ENCODE measurements around the gene PPP2R5E.
"Not testable (repeated sequence)": the region's sequence is repeated elsewhere in the genome, so short reads cannot be mapped to it uniquely, and the experiment has no call there.

Gene PPP2R5E

GRCh38 chr14:63543000-63543825 is at the start of gene PPP2R5E:
PPP2R5E (minus strand) TSS chr14:63543377; CDS start chr14:63539685, 3,692 bp downstream.
- H3K27ac Mint-ChIP-seq = peak within 1 kb of the TSS; percentile 93
- H3K9me3 Mint-ChIP-seq = no peaks in the 10 kb centered on the region
- no peaks in the 10 kb centered on the region for H3K27me3 Mint-ChIP-seq
- H3K4me1 Mint-ChIP-seq = peaks cover 26% of the 10 kb centered on the region
- DNase-seq (ENCODE audit: low spot score in 2 of 2) (peak; percentile 92 to 97), ATAC-seq (ENCODE audit: low read depth) (peak; percentile 92)
- H3K36me3 Mint-ChIP-seq = peaks cover 7% of the 10 kb centered on the region
- H3K4me3 Mint-ChIP-seq = peak within 1 kb of the TSS; percentile 92

- not testable (repeated sequence) for H3K4me3 Mint-ChIP-seq; H3K4me1 Mint-ChIP-seq; H3K36me3 Mint-ChIP-seq; DNase-seq (ENCODE audit: low spot score in 2 of 2); H3K27ac Mint-ChIP-seq; ATAC-seq (ENCODE audit: low read depth); H3K27me3 Mint-ChIP-seq; H3K9me3 Mint-ChIP-seq
Observed at GRCh38 chr14:63583046-63583445, 39.9 kb upstream of the PPP2R5E start.

- DNase-seq (ENCODE audit: low spot score in 2 of 2) (no peak), ATAC-seq (ENCODE audit: low read depth) (no peak)
- no peaks in the 10 kb centered on the region for H3K4me1 Mint-ChIP-seq
- H3K9me3 Mint-ChIP-seq = no peaks in the 10 kb centered on the region
- no peaks in the 10 kb centered on the region for H3K36me3 Mint-ChIP-seq
- no peak overlapping the region for H3K4me3 Mint-ChIP-seq
- H3K27me3 Mint-ChIP-seq = peaks cover 3% of the 10 kb centered on the region
- H3K27ac Mint-ChIP-seq = no peak overlapping the region
Observed at GRCh38 chr14:63581491-63581890, 38.3 kb upstream of the PPP2R5E start.

- Mint-ChIP-seq H3K27ac (no peak overlapping the region), H3K36me3 (no peaks in the 10 kb centered on the region), H3K27me3 (peaks cover 4% of the 10 kb centered on the region), H3K9me3 (no peaks in the 10 kb centered on the region), H3K4me1 (no peaks in the 10 kb centered on the region), H3K4me3 (no peak overlapping the region)
- no peak for ATAC-seq (ENCODE audit: low read depth)
- DNase-seq (ENCODE audit: low spot score in 2 of 2) = no peak
Observed at GRCh38 chr14:63578300-63578699, 35.1 kb upstream of the PPP2R5E start.

- no peak overlapping the region for H3K27ac Mint-ChIP-seq
- ATAC-seq (ENCODE audit: low read depth) (no peak), DNase-seq (ENCODE audit: low spot score in 2 of 2) (no peak)
- peaks cover 2% of the 10 kb centered on the region for H3K27me3 Mint-ChIP-seq
- H3K4me3 Mint-ChIP-seq = no peak overlapping the region
- no peaks in the 10 kb centered on the region for H3K9me3 Mint-ChIP-seq
- H3K4me1 Mint-ChIP-seq = no peaks in the 10 kb centered on the region
- H3K36me3 Mint-ChIP-seq = no peaks in the 10 kb centered on the region
Observed at GRCh38 chr14:63573581-63573980, 30.4 kb upstream of the PPP2R5E start.

GRCh38 chr14:63565448-63565847 is 22.3 kb upstream of the PPP2R5E start:
- no peaks in the 10 kb centered on the region for H3K9me3 Mint-ChIP-seq
- no peak overlapping the region for H3K4me3 Mint-ChIP-seq
- H3K4me1 Mint-ChIP-seq = no peaks in the 10 kb centered on the region
- ATAC-seq (ENCODE audit: low read depth) (no peak), DNase-seq (ENCODE audit: low spot score in 2 of 2) (no peak)
- H3K36me3 Mint-ChIP-seq = no peaks in the 10 kb centered on the region
- peaks cover 7% of the 10 kb centered on the region for H3K27me3 Mint-ChIP-seq
- H3K27ac Mint-ChIP-seq = no peak overlapping the region

GRCh38 chr14:63564318-63564717 is 21.1 kb upstream of the PPP2R5E start:
- H3K4me1 Mint-ChIP-seq = no peaks in the 10 kb centered on the region
- peaks cover 1% of the 10 kb centered on the region for H3K9me3 Mint-ChIP-seq
- ATAC-seq (ENCODE audit: low read depth) = no peak
- peaks cover 7% of the 10 kb centered on the region for H3K27me3 Mint-ChIP-seq
- DNase-seq (ENCODE audit: low spot score in 2 of 2) = no peak
- no peak overlapping the region for H3K27ac Mint-ChIP-seq
- H3K36me3 Mint-ChIP-seq = no peaks in the 10 kb centered on the region
- no peak overlapping the region for H3K4me3 Mint-ChIP-seq

- Mint-ChIP-seq H3K27me3 (peaks cover 7% of the 10 kb centered on the region), H3K4me1 (no peaks in the 10 kb centered on the region), H3K9me3 (peaks cover 1% of the 10 kb centered on the region), H3K4me3 (no peak overlapping the region), H3K36me3 (no peaks in the 10 kb centered on the region), H3K27ac (no peak overlapping the region)
- DNase-seq (ENCODE audit: low spot score in 2 of 2) (no peak), ATAC-seq (ENCODE audit: low read depth) (no peak)
Observed at GRCh38 chr14:63563370-63564026, 20.3 kb upstream of the PPP2R5E start.

GRCh38 chr14:63562405-63562804 is 19.2 kb upstream of the PPP2R5E start:
- Mint-ChIP-seq H3K27me3 (peaks cover 7% of the 10 kb centered on the region), H3K36me3 (no peaks in the 10 kb centered on the region), H3K27ac (no peak overlapping the region), H3K9me3 (peaks cover 1% of the 10 kb centered on the region), H3K4me1 (no peaks in the 10 kb centered on the region), H3K4me3 (no peak overlapping the region)
- ATAC-seq (ENCODE audit: low read depth) (no peak), DNase-seq (ENCODE audit: low spot score in 2 of 2) (no peak)

GRCh38 chr14:63555572-63555971 is 12.4 kb upstream of the PPP2R5E start:
- H3K4me3 Mint-ChIP-seq = no peak overlapping the region
- peaks cover 1% of the 10 kb centered on the region for H3K9me3 Mint-ChIP-seq
- no peaks in the 10 kb centered on the region for H3K27me3 Mint-ChIP-seq
- no peaks in the 10 kb centered on the region for H3K36me3 Mint-ChIP-seq
- DNase-seq (ENCODE audit: low spot score in 2 of 2) (no peak), ATAC-seq (ENCODE audit: low read depth) (no peak)
- H3K4me1 Mint-ChIP-seq = no peaks in the 10 kb centered on the region
- no peak overlapping the region for H3K27ac Mint-ChIP-seq

- DNase-seq (ENCODE audit: low spot score in 2 of 2) (no peak), ATAC-seq (ENCODE audit: low read depth) (no peak)
- Mint-ChIP-seq H3K36me3 (no peaks in the 10 kb centered on the region), H3K4me3 (no peak overlapping the region), H3K4me1 (peaks cover 4% of the 10 kb centered on the region), H3K27me3 (no peaks in the 10 kb centered on the region), H3K27ac (no peak overlapping the region), H3K9me3 (no peaks in the 10 kb centered on the region)
Observed at GRCh38 chr14:63551332-63551731, 8.2 kb upstream of the PPP2R5E start.

- no peak for DNase-seq (ENCODE audit: low spot score in 2 of 2)
- H3K27ac Mint-ChIP-seq = no peak overlapping the region
Observed at GRCh38 chr14:63547798-63548335, 4.7 kb upstream of the PPP2R5E start.

GRCh38 chr14:63545431-63545830 is 2.3 kb upstream of the PPP2R5E start:
- H3K27ac Mint-ChIP-seq = no peak overlapping the region
- peaks cover 1% of the 10 kb centered on the region for H3K36me3 Mint-ChIP-seq
- ATAC-seq (ENCODE audit: low read depth) = no peak
- H3K27me3 Mint-ChIP-seq = no peaks in the 10 kb centered on the region
- H3K4me3 Mint-ChIP-seq = no peak overlapping the region
- H3K4me1 Mint-ChIP-seq = peaks cover 24% of the 10 kb centered on the region
- H3K9me3 Mint-ChIP-seq = no peaks in the 10 kb centered on the region
- no peak for DNase-seq (ENCODE audit: low spot score in 2 of 2)

More at GRCh38 chr14:63547798-63548335, 4.7 kb upstream of the PPP2R5E start:
- H3K9me3 Mint-ChIP-seq = no peaks in the 10 kb centered on the region
- no peaks in the 10 kb centered on the region for H3K27me3 Mint-ChIP-seq
- H3K4me1 Mint-ChIP-seq = peaks cover 9% of the 10 kb centered on the region
- no peak overlapping the region for H3K4me3 Mint-ChIP-seq
- ATAC-seq (ENCODE audit: low read depth) = no peak
- H3K36me3 Mint-ChIP-seq = no peaks in the 10 kb centered on the region

- Mint-ChIP-seq H3K36me3 (peaks cover 1% of the 10 kb centered on the region), H3K27ac (peak overlapping the region; percentile 45), H3K27me3 (no peaks in the 10 kb centered on the region), H3K4me3 (peak overlapping the region; percentile 56), H3K9me3 (no peaks in the 10 kb centered on the region), H3K4me1 (peaks cover 24% of the 10 kb centered on the region)
- no peak for ATAC-seq (ENCODE audit: low read depth)
- no peak for DNase-seq (ENCODE audit: low spot score in 2 of 2)
Observed at GRCh38 chr14:63544591-63545299, 1.6 kb upstream of the PPP2R5E start.

Measured in memory B cell (primary cell).